Stimulated activated CD4-positive, alpha-beta T cell treated with anti-CD3 and anti-CD28 coated beads, Interleukin-1b, Interleukin-23, amount 100 ng/mL, for 48 hours (primary cell): ENCODE data around the gene ASCC2.
A peak's percentile ranks its signal among the peaks of the same experiment; 100 is the strongest.
"Not testable (repeated sequence)": the region's sequence is repeated elsewhere in the genome, so short reads cannot be mapped to it uniquely, and the experiment has no call there.

Experiments used
- DNase-seq: peaks from one replicate; pipeline ENCODE4 v3.0.0-alpha.2; 2020

ASCC2 gene

DNA sequence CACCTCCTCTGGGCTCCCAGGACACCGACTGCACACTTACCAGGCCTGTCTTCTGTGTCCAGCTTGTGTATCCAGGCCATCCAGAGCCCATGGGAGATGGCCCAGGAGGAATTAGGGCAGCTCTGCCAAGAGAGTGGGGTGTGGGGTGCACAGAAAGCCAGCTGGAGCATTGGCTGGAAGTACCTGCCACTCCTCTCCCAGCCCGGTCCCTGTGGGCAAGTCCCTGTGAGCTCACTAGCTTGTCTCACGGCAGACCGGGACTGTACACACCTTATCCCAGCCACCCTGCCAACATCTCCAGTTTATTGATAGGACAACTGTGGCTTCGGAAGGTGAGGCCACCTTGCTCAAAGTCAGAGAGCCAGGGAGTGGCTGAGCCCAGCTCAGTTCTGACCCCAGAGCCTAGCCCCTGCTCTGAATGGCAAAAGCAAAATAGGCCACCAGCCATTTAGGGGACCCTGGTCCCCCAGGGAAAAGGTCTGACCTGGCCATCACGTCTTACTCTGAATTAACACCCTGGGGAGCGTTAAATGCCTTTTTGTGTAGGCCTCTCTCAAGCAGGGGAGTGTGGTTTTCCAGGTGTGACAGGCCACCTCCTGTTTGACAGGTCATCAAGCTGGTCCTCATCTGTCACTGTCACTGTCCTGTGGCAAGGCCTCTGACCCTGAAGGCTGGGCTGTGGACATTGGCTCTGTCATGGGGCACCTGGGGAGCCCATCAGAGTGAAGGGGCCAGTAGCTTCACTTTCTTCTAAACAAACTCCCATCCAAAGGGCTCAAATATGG is 55.8 kb downstream of the ASCC2 start:
- DNase-seq, result no peak

DNA sequence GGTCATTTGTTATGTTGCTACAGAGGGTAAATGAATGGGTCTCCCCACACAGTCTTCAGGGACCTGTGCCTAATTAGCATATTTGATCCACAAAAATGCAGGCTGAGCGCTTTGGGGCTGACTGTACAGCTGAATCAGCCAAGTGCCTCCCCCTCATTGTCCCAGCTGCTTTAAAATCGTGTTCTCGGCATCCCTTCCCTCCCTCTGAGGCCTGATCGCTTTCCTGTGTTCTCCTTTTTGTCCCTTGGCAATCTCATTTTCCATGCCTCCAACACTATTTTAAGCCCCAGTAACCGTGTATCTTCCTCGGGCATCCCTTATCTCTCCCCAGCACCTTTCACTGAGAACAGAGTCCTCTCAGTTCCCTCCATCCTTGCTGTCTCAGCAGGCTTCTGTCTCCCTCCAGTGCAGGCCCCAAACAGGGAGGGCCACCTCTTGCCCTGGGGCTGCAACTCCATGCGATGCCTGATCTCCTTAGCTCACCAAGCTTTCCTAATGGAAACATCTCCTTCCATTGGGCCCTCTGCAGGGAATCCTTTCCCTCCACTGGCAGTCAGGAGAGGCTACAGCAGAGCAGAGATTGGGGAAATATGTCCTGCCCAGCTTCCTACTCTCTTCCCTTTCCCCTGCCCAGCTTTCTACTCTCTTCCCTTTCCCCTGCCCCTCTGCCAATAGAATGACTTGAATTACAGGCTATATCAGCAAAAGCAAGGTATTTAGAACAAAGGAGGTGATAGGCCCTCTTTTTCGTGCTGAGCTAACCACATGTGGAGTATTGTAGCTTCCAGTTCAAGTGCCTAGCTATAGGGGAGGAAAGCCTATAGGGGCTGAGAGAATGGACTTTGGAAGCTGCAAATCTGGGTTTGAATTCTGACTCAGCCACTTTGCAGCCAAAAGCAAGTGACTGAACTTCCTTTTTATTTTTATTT is 57.1 kb downstream of the ASCC2 start:
- DNase-seq, result no peak

DNA sequence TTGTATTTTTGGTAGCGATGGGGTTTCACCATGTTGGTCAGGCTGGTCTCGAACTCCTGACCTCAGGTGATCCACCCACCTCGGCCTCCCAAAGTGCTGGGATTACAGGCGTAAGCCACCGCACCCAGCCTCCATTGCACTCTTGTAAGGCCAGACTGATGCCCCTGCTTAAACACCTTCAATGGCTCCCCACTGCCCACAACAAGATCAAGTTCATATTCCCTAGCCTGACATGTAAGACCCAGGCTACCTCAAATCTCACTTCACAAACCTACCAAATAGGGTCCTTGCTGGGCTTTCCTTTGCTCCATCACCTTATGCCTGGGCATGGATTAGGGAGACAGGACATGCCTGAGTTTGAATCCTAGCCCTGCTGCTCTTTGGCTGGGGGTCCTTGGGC is 57.9 kb downstream of the ASCC2 start:
- DNase-seq, result no peak

DNA sequence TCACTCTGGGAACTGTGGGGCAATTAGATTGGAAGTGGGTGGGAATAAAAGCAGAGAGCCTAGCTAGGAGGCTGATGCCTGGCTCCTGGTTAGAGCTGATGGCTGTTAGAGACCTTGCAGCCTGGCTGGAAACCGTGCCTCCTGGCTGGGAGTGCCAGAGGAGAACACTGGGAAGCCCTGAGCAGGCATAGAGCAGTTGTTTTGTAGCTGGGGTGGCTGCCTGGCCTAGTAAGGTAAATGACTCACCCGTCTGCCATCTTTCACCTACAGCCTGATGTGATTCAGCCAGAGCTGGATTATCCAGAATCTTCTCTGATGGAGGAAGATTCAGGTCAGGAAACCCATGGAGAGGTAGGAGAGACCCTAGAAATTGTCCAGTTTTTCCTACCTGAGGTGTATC is 64.8 kb downstream of the ASCC2 start:
- no peak for DNase-seq

DNA sequence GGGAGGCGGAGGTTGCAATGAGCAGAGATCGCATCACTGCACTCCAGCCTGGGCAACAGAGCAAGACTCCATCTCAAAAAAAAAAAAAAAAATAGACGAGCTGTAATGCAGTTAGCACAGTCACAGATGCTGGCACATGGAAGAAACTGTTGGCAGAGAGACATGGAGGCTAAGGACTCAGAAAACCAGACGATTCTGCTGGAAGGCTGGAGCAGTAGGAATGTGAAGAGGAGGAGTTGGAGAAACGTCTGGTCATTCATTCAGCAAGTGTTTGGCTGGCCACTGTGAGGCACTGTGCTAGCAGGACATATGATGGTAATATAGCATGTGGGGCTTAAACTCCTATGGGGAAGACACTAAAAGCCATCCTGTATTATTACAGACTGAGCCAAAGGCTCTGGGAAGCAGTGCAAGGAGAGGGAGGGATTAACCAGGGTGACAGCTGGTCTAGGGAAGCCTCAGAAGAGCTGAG is 65.9 kb downstream of the ASCC2 start:
- no peak for DNase-seq

DNA sequence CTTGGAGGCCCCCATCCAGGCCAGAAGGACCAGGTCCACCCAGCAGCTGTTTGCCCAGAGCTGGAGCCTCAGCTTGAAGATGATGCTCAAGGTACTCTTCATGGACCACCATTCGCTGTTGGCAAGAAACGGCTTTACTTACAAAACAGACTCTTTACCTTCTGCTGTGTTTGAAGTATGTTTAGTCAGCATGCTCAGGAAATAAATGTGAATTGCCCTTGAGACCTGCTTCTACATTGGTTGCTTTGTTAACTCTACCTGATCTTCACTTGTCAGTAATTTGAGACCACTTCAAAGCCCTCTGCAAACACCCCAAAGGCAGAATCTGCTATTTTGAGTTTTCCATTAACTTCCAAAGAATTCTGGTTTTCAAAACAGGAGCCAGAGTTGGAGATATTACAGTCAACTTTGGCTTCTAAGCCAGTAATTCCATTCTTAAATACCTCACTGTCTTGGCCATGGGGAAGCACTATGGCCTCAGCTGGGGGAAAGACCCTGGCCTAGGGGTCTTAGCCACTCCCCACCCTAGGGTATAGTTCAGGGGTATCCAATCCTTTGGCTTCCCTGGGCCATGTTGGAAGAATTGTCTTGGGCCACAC is 68.3 kb downstream of the ASCC2 start:
- no peak for DNase-seq

DNA sequence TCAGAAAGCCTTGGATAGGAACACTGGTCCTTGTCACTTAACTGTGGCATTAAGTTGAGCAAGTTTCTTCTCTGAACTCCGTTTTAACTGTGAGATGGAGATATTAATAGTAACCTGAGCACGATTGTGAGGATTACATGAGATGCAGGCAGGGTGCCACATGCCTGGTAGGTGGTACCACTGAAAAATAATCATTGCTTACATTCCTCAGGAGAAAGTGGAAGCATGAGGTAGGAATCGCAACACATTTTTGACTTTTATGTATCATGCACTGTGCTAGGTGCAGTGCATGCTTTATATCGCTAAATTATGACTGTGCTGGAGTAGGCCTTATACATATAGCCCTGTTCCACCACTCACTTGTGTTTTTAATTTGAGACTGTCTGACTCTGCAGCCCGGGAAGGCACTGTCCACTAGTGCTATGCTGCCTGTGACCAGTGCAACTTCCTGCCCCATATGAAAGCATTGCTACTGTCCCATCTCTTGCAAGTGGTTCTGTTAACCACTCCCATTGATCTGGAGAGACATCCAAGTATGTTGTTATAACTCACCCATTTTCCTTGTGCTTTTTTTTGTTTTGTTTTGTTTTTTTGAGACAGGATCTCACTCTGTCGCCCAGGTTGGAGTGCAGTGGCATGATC is 69.9 kb downstream of the ASCC2 start:
- no peak for DNase-seq

DNA sequence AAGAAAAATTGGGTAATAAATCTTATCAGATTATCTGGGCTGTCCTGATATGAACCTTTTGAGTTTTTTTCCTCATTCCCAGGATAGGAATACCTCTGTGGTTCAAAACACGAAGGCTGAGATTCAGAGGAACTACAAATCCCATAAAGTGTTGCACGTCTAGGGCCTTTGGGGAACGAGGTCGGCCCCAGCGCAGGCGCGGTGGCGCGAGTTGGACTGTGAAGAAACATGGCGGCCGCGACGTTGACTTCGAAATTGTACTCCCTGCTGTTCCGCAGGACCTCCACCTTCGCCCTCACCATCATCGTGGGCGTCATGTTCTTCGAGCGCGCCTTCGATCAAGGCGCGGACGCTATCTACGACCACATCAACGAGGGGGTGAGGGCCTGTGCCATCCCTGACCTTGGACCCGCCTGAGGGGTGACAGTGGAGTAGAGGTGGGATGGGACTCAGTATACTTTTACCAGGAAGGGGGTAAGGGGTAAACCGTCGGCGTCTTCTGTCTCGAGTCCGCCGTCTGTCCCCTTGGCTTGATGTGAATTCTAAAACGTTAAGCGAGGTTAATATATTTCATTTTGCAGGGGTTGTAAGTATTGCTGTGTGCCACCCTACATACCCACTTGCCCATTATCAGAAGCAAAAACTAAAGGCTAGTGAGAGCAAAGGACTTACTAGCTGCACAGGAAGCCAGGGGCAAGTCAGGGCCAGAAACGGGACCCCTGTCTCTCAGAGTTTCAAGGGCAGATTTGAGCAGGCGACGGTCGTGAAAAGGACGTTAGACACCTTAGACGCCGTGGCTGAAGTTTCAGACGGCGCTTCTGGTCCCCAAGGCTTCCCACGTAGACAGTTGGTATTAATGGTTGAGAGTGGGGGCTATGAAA is 70.7 kb downstream of the ASCC2 start, which contains the start of gene UQCR10:
TSS of gene UQCR10 (plus strand) at position 199 of the 881 bp plus-strand sequence. CDS start at position 229, 30 bp downstream.
- peak; percentile 94 for DNase-seq

DNA sequence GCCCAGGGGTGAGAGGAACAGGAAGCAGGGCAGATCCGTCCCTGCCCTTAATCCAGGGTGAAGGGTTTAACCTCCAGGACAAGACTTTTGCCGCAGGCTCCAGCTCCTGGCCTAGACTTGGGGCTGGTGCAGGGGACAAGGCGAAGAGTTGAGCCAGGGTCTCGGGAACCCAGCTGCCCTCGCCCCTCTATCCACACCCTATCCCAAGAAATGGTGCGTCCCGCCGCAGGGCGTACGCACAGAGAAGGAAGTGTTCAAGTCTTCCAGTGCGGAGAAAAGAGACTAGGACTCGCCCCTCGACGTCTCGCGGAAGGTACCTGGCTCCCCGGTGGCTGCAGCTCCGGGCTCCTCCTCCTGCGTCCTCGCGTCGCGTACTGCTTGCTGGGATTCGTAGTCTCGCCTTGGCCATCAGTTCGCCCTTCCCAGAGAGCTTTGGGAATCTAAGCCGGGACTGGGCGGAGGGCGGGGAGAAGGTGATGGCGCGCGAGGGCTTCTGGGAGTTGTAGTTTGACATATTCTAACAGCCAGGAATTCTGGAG is 71.4 kb downstream of the ASCC2 start, which contains the start of gene ZMAT5:
TSS of gene ZMAT5 (minus strand) at position 376 of the 539 bp plus-strand sequence. CDS start 18,463 bp downstream, outside the sequence.
- DNase-seq, result peak; percentile 94

DNA sequence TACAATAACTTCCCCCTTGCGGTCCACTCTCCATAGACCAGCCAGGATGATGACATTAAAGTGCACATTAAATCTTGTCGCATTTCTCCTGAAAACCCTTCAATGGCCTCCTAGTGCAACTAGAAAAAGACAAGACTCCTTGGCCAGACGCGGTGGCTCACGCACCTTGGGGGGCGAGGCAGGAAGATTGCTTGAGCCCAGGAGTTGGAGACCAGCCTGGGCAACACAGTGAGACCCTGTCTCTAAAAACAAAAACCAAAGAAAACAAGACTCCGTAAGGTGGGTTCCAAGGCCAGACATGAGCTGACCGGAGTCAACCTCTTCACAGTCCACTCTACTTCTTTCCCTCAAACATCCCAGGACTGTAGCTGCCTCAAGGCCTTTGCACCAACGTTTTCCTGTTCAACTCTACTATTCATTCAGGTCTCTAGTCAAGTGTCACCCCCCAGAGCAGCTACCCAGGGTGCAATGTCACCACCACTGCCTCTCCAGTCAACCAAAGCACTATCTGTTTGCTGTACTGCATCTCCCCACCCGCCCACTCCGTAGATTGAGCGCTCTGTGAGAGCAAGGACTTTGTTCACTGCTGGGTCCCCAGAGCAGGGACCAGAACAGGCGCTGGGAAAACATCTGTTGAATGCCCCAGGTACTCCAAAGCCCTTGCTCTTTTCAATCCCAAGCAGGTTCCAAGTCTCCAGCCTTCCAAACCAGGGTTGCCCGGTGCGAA is 72.0 kb downstream of the ASCC2 start:
- peak; percentile 31 for DNase-seq

DNA sequence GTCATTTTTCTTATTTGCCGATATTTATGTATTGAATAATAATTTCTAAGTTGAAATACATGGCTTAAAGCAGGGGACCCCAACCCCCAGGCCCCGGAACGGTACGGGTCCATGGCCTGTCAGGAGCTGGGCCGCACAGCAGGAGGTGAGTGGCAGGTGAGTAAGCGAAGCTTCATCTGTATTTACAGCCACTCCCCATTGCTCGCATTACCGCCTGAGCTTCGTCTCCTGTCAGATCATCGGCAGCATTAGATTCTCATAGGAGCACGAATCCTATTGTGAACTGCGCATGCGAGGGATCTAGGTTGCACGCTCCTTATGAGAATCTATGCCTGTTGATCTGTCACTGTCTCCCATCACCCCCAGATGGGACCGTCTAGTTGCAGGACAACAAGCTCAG is 75.8 kb downstream of the ASCC2 start:
- DNase-seq, result no peak

DNA sequence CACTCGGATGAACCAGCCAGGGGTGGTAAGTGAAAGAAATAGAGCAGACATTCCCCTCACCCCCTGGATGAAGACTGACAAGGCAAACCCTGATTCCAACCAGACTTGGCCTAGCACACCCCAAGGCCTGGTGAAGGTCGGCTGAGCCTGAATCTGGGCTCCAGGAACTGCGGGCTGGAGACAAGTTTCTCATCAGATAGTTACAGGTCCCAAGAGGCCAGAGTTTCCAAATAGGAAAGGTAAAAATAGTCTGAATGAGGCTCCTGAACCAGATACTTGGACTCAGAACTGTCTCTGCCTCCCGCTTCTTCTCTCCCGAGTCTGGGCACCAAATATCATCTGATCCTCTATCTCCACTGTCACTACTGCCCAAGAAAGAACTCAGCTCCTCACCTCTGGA is 79.1 kb downstream of the ASCC2 start:
- DNase-seq, result no peak

DNA sequence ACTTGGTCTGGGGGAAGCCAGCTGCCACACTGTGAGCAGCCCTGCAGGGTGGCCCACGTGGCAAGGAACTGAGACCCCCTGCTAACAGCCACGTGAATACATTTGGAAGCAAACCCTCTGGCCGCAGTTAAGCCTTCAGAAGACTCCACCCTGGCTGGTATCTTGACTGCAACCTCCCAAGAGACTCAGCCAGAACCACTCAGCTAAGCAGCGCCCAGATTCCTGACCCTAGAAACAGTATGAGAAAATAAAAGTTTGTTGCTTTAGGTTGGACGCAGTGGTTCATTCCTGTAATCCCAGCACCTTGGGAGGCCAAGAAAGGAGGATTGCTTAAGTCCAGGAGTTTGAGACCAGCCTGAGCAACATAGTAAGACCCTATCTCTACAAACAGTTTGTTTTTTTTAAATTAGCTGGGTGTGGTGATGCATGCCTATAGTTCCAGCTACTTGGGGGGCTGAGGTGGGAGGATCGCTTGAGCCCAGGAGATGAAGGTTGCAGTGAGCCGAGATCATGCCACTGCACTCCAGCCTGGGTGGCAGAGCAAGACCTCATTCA is 79.9 kb downstream of the ASCC2 start:
- no peak for DNase-seq

DNA sequence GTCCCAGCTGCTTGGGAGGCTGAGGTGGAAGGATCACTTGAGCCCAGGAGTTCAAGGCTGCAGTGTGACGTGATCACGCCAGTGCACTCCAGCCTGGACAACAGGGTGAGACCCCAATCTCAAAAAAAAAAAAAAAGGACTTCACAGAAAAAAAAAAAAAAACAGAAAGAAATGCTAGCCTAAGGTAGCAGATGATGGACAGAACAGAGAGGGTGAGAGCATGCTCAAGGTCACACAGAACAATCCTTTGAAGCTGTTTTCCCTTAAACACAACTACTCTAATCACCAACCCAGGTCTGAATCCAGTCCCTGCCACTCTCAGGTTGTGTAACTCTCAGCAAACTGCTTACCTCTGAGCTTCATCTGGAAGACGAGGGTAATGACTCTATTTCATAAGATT is 81.0 kb downstream of the ASCC2 start:
- no peak for DNase-seq

DNA sequence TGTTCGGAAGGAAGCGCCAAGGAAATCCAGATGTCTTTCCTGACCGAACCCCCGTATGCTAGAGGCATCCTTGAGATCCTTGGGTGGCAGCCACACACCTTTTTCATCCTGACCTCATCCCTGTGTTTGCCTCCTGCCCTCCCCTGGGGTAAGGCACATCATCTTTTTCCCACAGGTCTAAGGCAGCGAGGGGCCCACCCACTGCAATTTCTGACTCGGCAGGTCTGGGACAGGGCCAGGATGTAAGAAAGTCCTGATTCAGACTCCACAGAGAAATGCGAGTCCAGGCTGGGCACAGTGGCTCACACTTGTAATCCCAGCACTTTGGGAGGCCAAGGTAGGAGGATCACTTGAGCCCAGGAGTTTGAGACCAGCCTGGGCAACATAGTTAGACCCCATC is 81.7 kb downstream of the ASCC2 start:
- DNase-seq, result no peak

DNA sequence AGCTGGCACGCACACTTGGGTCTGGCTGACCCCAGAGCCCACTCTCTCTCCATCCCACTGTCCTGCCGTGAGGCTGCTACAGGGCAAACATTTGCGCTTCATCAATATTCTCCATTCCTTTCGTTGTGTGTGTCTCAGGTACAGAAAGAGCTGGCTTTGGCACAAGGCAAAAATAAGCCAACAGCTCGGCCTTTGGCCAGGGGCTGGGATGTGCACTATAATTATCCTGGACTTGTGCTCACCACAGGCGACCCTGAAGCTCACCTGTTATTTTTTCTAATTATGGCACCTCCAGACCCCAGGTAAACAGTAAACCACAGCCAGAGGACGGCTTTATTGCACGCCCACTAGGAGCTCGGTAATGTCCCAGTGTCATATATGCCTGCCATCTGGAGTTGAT is 82.2 kb downstream of the ASCC2 start:
- DNase-seq, result no peak

DNA sequence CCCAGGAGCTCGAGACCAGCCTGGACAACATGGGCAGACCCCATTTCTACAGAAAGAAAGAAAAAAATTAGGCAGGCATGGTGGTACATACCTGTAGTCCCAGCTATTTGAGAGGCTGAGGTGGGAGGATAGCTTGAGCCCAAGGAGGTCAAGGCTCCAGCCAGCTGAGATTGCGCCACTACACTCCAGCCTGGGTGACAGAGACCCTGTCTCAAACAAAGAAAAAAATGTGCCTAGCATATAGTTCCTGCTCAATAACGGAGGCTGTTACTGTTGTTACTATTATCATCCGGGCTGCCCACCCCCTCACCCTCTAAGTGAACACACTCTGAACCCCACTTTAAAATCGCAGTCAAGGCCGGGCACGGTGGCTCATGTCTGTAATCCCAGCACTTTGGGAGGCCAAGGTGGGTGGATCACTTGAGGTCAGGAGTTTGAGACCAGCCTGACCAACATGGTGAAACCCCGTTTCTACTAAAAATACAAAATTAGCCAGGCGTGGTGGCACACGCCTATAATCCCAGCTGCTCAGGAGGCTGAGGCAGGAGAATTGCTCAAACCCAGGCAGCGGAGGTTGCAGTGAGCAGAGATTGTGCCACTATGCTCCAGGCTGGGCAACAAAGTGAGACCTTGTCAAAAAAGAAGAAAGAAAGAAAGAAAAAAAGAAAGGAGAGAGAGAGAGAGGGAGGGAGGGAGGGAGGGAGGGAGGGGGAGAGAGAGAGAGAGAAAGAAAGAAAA is 83.2 kb downstream of the ASCC2 start:
- not testable (repeated sequence) for DNase-seq

DNA sequence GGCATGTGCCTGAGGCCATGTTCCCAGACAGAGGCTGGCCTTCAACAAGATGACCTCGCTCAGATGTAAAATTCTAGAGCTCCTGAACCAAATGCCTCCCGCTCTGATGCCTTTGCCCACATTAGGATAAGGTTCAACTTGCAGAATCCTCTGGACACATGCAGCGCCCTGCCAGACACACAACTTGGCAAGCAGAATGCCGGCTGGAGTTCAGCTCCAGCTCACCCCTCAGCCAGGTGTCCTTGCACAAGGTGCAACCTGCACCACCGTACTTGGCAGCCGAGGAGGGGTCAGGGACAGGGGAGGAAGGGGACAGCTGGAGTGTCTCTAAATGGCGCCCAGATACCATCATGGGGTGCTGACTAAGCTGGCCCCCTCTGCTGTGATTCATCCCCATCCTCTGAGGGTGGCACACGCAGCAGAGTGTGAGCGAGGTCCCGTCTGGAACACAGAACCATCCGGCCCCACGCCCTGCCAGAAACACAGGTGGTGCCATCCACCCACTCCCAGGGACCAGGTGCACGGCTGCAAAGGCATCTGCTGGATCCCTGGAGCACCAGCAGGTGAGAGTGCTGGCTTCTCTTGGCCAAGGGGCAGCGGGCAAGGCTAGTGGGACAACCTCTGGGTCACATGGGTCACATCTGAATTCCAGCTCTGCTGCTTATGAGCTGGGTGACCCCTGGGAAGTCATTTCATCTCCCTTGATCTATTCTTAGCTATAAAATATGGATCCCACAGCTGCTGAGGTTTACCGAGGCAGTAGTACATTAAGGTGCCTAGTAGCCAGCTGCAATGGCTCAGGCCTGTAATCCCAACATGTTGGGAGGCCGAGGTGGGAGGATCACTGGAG is 84.0 kb downstream of the ASCC2 start:
- no peak for DNase-seq

DNA sequence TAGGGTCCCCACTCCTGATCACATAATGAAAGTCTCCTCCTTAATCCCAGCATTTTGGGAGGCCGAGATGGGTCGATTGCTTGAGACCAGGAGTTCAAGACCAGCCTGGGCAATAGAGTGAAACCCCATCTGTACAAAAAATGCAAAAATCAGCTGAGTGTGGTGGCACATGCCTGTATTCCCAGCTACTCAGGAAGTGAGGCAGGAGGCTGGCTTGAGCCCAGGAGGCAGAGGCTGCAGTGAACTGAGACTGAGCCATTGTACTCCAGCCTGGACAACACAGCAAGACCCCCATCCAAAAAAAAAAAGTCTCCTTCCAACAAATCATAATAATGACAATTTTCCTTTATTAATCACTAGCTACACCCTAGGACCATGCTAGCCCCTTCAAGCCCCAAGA is 86.4 kb downstream of the ASCC2 start:
- DNase-seq, result no peak
